Measurements from ENCODE around the gene SNPH.

- TF ChIP-seq CTCF (conservative IDR thresholded peaks at IDR 0.05; ENCODE audit: low read depth, low read length): no peak
- no peak for TF ChIP-seq EZH2 (IDR thresholded peaks at IDR 0.05; ENCODE audit: borderline replicate concordance, low read depth, low read length, poor library complexity, severe bottlenecking)
These were observed 42.6 kb downstream of the SNPH start for GRCh38 chr20:1308702-1309095.

All from A673 (cell line).